Measurements from ENCODE around the gene KEAP1.

- TF ChIP-seq CTCF (IDR thresholded peaks at IDR 0.05) (no peak), POLR2A (IDR thresholded peaks at IDR 0.05) (no peak), POLR2AphosphoS5 (IDR thresholded peaks at IDR 0.05) (no peak), EP300 (IDR thresholded peaks at IDR 0.05) (no peak)
These were observed 60.5 kb downstream of the KEAP1 start for GRCh38 chr19:10442698-10443097.
